Measurements from ENCODE around the gene PPP3R2.
"Not testable (repeated sequence)": the region's sequence is repeated elsewhere in the genome, so short reads cannot be mapped to it uniquely, and the experiment has no call there.

The PPP3R2 gene

GRCh38 chr9:101594796-101595195 is at the start of gene PPP3R2:
Gene PPP3R2 (minus strand): TSS chr9:101594969. CDS start chr9:101594921, 48 bp downstream.
- DNase-seq (ENCODE audit: low spot score): no peak

- no peak for DNase-seq (ENCODE audit: low spot score)
These were observed 45.3 kb upstream of the PPP3R2 start for GRCh38 chr9:101639785-101640665.

GRCh38 chr9:101639311-101639710 is 44.5 kb upstream of the PPP3R2 start:
- DNase-seq (ENCODE audit: low spot score): no peak

- DNase-seq (ENCODE audit: low spot score): peak; percentile 1
These were observed 41.5 kb upstream of the PPP3R2 start for GRCh38 chr9:101636247-101636646.

GRCh38 chr9:101635473-101635872 is 40.7 kb upstream of the PPP3R2 start:
- DNase-seq (ENCODE audit: low spot score): no peak

GRCh38 chr9:101634741-101635409 is 40.1 kb upstream of the PPP3R2 start:
- DNase-seq (ENCODE audit: low spot score): no peak

GRCh38 chr9:101632611-101633010 is 37.8 kb upstream of the PPP3R2 start:
- no peak for DNase-seq (ENCODE audit: low spot score)

GRCh38 chr9:101631892-101632291 is 37.1 kb upstream of the PPP3R2 start:
- no peak for DNase-seq (ENCODE audit: low spot score)

GRCh38 chr9:101629636-101630035 is 34.9 kb upstream of the PPP3R2 start:
- DNase-seq (ENCODE audit: low spot score): no peak

GRCh38 chr9:101628173-101628572 is 33.4 kb upstream of the PPP3R2 start:
- DNase-seq (ENCODE audit: low spot score): no peak

- no peak for DNase-seq (ENCODE audit: low spot score)
These were observed 31.5 kb upstream of the PPP3R2 start for GRCh38 chr9:101626295-101626694.

GRCh38 chr9:101625876-101626275 is 31.1 kb upstream of the PPP3R2 start:
- DNase-seq (ENCODE audit: low spot score): no peak

GRCh38 chr9:101620452-101620851 is 25.7 kb upstream of the PPP3R2 start:
- no peak for DNase-seq (ENCODE audit: low spot score)

- no peak for DNase-seq (ENCODE audit: low spot score)
These were observed 23.9 kb upstream of the PPP3R2 start for GRCh38 chr9:101618698-101619097.

GRCh38 chr9:101605547-101605946 is 10.8 kb upstream of the PPP3R2 start:
- DNase-seq (ENCODE audit: low spot score): no peak

- DNase-seq (ENCODE audit: low spot score): no peak
These were observed 9.5 kb upstream of the PPP3R2 start for GRCh38 chr9:101604296-101604695.

- peak; percentile 46 for DNase-seq (ENCODE audit: low spot score)
These were observed 7.4 kb upstream of the PPP3R2 start for GRCh38 chr9:101601904-101602765.

- no peak for DNase-seq (ENCODE audit: low spot score)
These were observed 1.4 kb downstream of the PPP3R2 start for GRCh38 chr9:101593345-101593744.

GRCh38 chr9:101592788-101593187 is 2.0 kb downstream of the PPP3R2 start:
- no peak for DNase-seq (ENCODE audit: low spot score)

- DNase-seq (ENCODE audit: low spot score): no peak
These were observed 2.9 kb downstream of the PPP3R2 start for GRCh38 chr9:101591787-101592446.

- DNase-seq (ENCODE audit: low spot score): no peak
These were observed 3.9 kb downstream of the PPP3R2 start for GRCh38 chr9:101590901-101591300.

- DNase-seq (ENCODE audit: low spot score): not testable (repeated sequence)
These were observed 4.7 kb downstream of the PPP3R2 start for GRCh38 chr9:101590074-101590473.

Measured in globus pallidus (tissue), 1 donor.